ENCODE data around the gene ZNF423.

ZNF423 gene

GRCh38 chr16:49855822-49856671 lies at the start of gene ZNF423:
TSS of gene ZNF423 (minus strand) at chr16:49856112. CDS start at chr16:49855774, 338 bp downstream.
- peak within 1 kb of the TSS; percentile 65 for H3K4me3 ChIP-seq (ENCODE audit: low read depth, low read length)
- H2AFZ ChIP-seq = peak within 1 kb of the TSS; percentile 95
- H3K36me3 ChIP-seq (ENCODE audit: control insufficient read depth, insufficient read depth, low read length) = no peaks in the 10 kb centered on the region
- peaks cover 3% of the 10 kb centered on the region for H3K4me1 ChIP-seq
- H3K27me3 ChIP-seq (ENCODE audit: control insufficient read depth, insufficient read depth, low read length) = no peaks in the 10 kb centered on the region
- peak within 1 kb of the TSS; percentile 57 for H3K9ac ChIP-seq
- no peak for TF ChIP-seq CTCF (IDR thresholded peaks at IDR 0.05)
- H3K79me2 ChIP-seq = no peaks in the 10 kb centered on the region
- H3K27ac ChIP-seq = peak within 1 kb of the TSS; percentile 85
- peak within 1 kb of the TSS; percentile 71 for H3K4me2 ChIP-seq (ENCODE audit: low read length)
- H3K9me3 ChIP-seq (ENCODE audit: control insufficient read depth, low read length) = no peaks in the 10 kb centered on the region

- H3K79me2 ChIP-seq = no peaks in the 10 kb centered on the region
- H3K27me3 ChIP-seq (ENCODE audit: control insufficient read depth, insufficient read depth, low read length) = no peaks in the 10 kb centered on the region
- H3K27ac ChIP-seq = no peak overlapping the region
- H2AFZ ChIP-seq = no peak overlapping the region
- H3K4me1 ChIP-seq = no peaks in the 10 kb centered on the region
- H3K9ac ChIP-seq = no peak overlapping the region
- no peak for TF ChIP-seq CTCF (IDR thresholded peaks at IDR 0.05)
- H3K9me3 ChIP-seq (ENCODE audit: control insufficient read depth, low read length) = no peaks in the 10 kb centered on the region
- H3K4me3 ChIP-seq (ENCODE audit: low read depth, low read length) = no peak overlapping the region
- no peaks in the 10 kb centered on the region for H3K36me3 ChIP-seq (ENCODE audit: control insufficient read depth, insufficient read depth, low read length)
- no peak overlapping the region for H3K4me2 ChIP-seq (ENCODE audit: low read length)
Observed at GRCh38 chr16:49904348-49905062, 48.6 kb upstream of the ZNF423 start.

- H3K4me3 ChIP-seq (ENCODE audit: low read depth, low read length) = no peak overlapping the region
- H3K4me2 ChIP-seq (ENCODE audit: low read length) = no peak overlapping the region
- no peak overlapping the region for H3K27ac ChIP-seq
- H2AFZ ChIP-seq = no peak overlapping the region
- no peak overlapping the region for H3K9ac ChIP-seq
- TF ChIP-seq CTCF (IDR thresholded peaks at IDR 0.05) = no peak
- no peaks in the 10 kb centered on the region for H3K27me3 ChIP-seq (ENCODE audit: control insufficient read depth, insufficient read depth, low read length)
- no peaks in the 10 kb centered on the region for H3K9me3 ChIP-seq (ENCODE audit: control insufficient read depth, low read length)
- no peaks in the 10 kb centered on the region for H3K36me3 ChIP-seq (ENCODE audit: control insufficient read depth, insufficient read depth, low read length)
- H3K4me1 ChIP-seq = no peaks in the 10 kb centered on the region
- no peaks in the 10 kb centered on the region for H3K79me2 ChIP-seq
Observed at GRCh38 chr16:49902908-49903307, 47.0 kb upstream of the ZNF423 start.

GRCh38 chr16:49901711-49902110 lies 45.8 kb upstream of the ZNF423 start:
- Histone ChIP-seq H3K27me3 (ENCODE audit: control insufficient read depth, insufficient read depth, low read length) (no peaks in the 10 kb centered on the region), H3K9ac (no peak overlapping the region), H2AFZ (no peak overlapping the region), H3K36me3 (ENCODE audit: control insufficient read depth, insufficient read depth, low read length) (no peaks in the 10 kb centered on the region), H3K9me3 (ENCODE audit: control insufficient read depth, low read length) (no peaks in the 10 kb centered on the region), H3K4me3 (ENCODE audit: low read depth, low read length) (no peak overlapping the region), H3K79me2 (no peaks in the 10 kb centered on the region), H3K4me1 (no peaks in the 10 kb centered on the region), H3K27ac (no peak overlapping the region), H3K4me2 (ENCODE audit: low read length) (no peak overlapping the region)
- TF ChIP-seq CTCF (IDR thresholded peaks at IDR 0.05) = no peak
